Measurements from ENCODE around the gene PSKH1. TPM values are rescaled to one million over a fixed set of nuclear protein-coding genes. Genes with fewer than 3 reads are reported as not detected.

Gene PSKH1
- polyA plus RNA-seq, 2 of the 4 experiments (the other 2 are of a cell fraction), result 15.1 to 15.8 TPM

GRCh38 chr16:67897231-67897630, 4.2 kb downstream of the PSKH1 start:
- Histone ChIP-seq H3K4me1 (peaks cover 9% of the 10 kb centered on the region; the same call in 2 of the 3 replicates), H3K9me3 (no peaks in the 10 kb centered on the region), H3K4me2 (no peak overlapping the region), H3K27ac (no peak overlapping the region), H3K4me3 (no peak overlapping the region)
- POLR2A ChIA-PET, result no interaction called here
- TF ChIP-seq PBX3 (IDR thresholded peaks at IDR 0.05), result no peak
- no peak for TF ChIP-seq CHD2 (IDR thresholded peaks at IDR 0.05; ENCODE audit: low read length, partially characterized antibody)
- TF ChIP-seq RNF2 (IDR thresholded peaks at IDR 0.05; ENCODE audit: borderline replicate concordance, low read depth), result no peak
- no peak for TF ChIP-seq CBX2 (IDR thresholded peaks at IDR 0.05; ENCODE audit: borderline replicate concordance, low read depth)
- no peak for FAIRE-seq
- no peak for DNase-seq (ENCODE audit: low read depth in 1 of 2, low spot score in 1 of 2)
- no peak for ATAC-seq
- CTCF ChIA-PET, result interaction anchor here (1.0 to 12.7 kb wide), 9 partner anchors 9 to 376 kb away, joined by 4 to 102 read pairs (median 5); partner anchors contain the start of gene NRN1L
- WGBS (ENCODE audit: missing lambda C conversion rate), result 98% methylated on average over 3 of the region's 3 CpGs

- FAIRE-seq (no peak), DNase-seq (ENCODE audit: low read depth in 1 of 2, low spot score in 1 of 2) (no peak), ATAC-seq (no peak)
- POLR2A ChIA-PET, result no interaction called here
- Histone ChIP-seq H3K4me2 (no peak overlapping the region), H3K27ac (no peak overlapping the region), H3K9me3 (no peaks in the 10 kb centered on the region), H3K4me1 (no peaks in the 10 kb centered on the region), H3K4me3 (no peak overlapping the region)
- CTCF ChIA-PET, result interaction anchor here (0.6 to 12.7 kb wide), 5 partner anchors 19 to 471 kb away, joined by 3 to 102 read pairs (median 7); partner anchors contain the start of gene NRN1L
- 95% methylated on average over 5 of the region's 5 CpGs for WGBS (ENCODE audit: missing lambda C conversion rate)
- no peak for TF ChIP-seq HES2 (IDR thresholded peaks at IDR 0.05)
- TF ChIP-seq CHD2 (IDR thresholded peaks at IDR 0.05; ENCODE audit: low read length, partially characterized antibody), result no peak
- TF ChIP-seq HOXB5 (CRISPR knock-in tag; IDR thresholded peaks at IDR 0.05), result no peak
- TF ChIP-seq FOSL2 (IDR thresholded peaks at IDR 0.05), result no peak
- no peak for TF ChIP-seq FOSL2 (CRISPR knock-in tag; IDR thresholded peaks at IDR 0.05)
- TF ChIP-seq EHF (CRISPR knock-in tag; IDR thresholded peaks at IDR 0.05), result no peak
- TF ChIP-seq NPAS2 (CRISPR knock-in tag; IDR thresholded peaks at IDR 0.05; ENCODE audit: borderline replicate concordance), result no peak
These were observed 8.7 kb downstream of the PSKH1 start for GRCh38 chr16:67901734-67902133.

GRCh38 chr16:67902831-67903230, 9.8 kb downstream of the PSKH1 start:
- H3K9me3 ChIP-seq, result no peaks in the 10 kb centered on the region
- H3K4me1 ChIP-seq, result no peaks in the 10 kb centered on the region
- H3K4me3 ChIP-seq, result no peak overlapping the region
- ChIA-PET CTCF (interaction anchor here (1.5 to 12.7 kb wide), 4 partner anchors 11 to 87 kb away, joined by 8 to 102 read pairs (median 12); partner anchors contain the start of gene NRN1L), POLR2A (no interaction called here)
- H3K4me2 ChIP-seq, result no peak overlapping the region
- TF ChIP-seq HDAC2 (IDR thresholded peaks at IDR 0.05), result no peak
- TF ChIP-seq PHF8 (IDR thresholded peaks at IDR 0.05; ENCODE audit: borderline replicate concordance, low read depth), result no peak
- no peak for TF ChIP-seq HOXB5 (CRISPR knock-in tag; IDR thresholded peaks at IDR 0.05)
- no peak for TF ChIP-seq POLR2AphosphoS2 (conservative IDR thresholded peaks at IDR 0.05; ENCODE audit: low read length)
- TF ChIP-seq SMC3 (IDR thresholded peaks at IDR 0.05), result no peak
- TF ChIP-seq JUNB (IDR thresholded peaks at IDR 0.05), result no peak
- no peak for ATAC-seq
- H3K27ac ChIP-seq, result no peak overlapping the region
- 97% methylated on average over 4 of the region's 4 CpGs for WGBS (ENCODE audit: missing lambda C conversion rate)
- no peak for FAIRE-seq
- DNase-seq (ENCODE audit: low read depth in 1 of 2, low spot score in 1 of 2), result no peak

- WGBS (ENCODE audit: missing lambda C conversion rate), result 93% methylated on average over 11 of the region's 11 CpGs
- DNase-seq (ENCODE audit: low read depth in 1 of 2, low spot score in 1 of 2), result no peak
- ChIA-PET CTCF (interaction anchor here (0.6 to 12.7 kb wide), 11 partner anchors 8 to 336 kb away, joined by 3 to 102 read pairs (median 5); partner anchors contain the start of gene NRN1L), POLR2A (no interaction called here)
- H3K27ac ChIP-seq, result no peak overlapping the region
- ATAC-seq, result peak in 1 of 2 experiments; percentile 20; a peak in 2 of 6 replicates
- H3K4me1 ChIP-seq, result no peaks in the 10 kb centered on the region
- no peaks in the 10 kb centered on the region for H3K9me3 ChIP-seq
- H3K4me2 ChIP-seq, result no peak overlapping the region
- no peak for FAIRE-seq
- no peak overlapping the region for H3K4me3 ChIP-seq
- no peak for TF ChIP-seq RCOR1 (IDR thresholded peaks at IDR 0.05; ENCODE audit: low read depth, low read length)
- TF ChIP-seq GATA3 (IDR thresholded peaks at IDR 0.05; ENCODE audit: borderline replicate concordance), result no peak
- no peak for TF ChIP-seq FOSL2 (IDR thresholded peaks at IDR 0.05)
- no peak for TF ChIP-seq FOSL2 (CRISPR knock-in tag; IDR thresholded peaks at IDR 0.05)
- TF ChIP-seq FOXS1 (CRISPR knock-in tag; IDR thresholded peaks at IDR 0.05), result no peak
- no peak for TF ChIP-seq HMGXB4 (CRISPR knock-in tag; IDR thresholded peaks at IDR 0.05; ENCODE audit: borderline replicate concordance)
- no peak for TF ChIP-seq REST (IDR thresholded peaks at IDR 0.05)
- TF ChIP-seq RFX5 (IDR thresholded peaks at IDR 0.05), result no peak
- no peak for TF ChIP-seq HES2 (IDR thresholded peaks at IDR 0.05)
These were observed 14.5 kb downstream of the PSKH1 start for GRCh38 chr16:67907397-67908180.
